Mammary epithelial cell (primary cell): ENCODE measurements around the gene ZNF331.
"Not testable (repeated sequence)": the region's sequence is repeated elsewhere in the genome, so short reads cannot be mapped to it uniquely, and the experiment has no call there.

ENCODE experiments used
- CTCF ChIP-seq, 2 donors: IDR thresholded peaks in 1 of 2; conservative IDR thresholded peaks in 1 of 2; 2 replicates each; pipeline ENCODE4 v1.5.1; 2011 to 2012; ENCODE audit warnings: inconsistent platforms in 2 of 2, low read length in 2 of 2, mild to moderate bottlenecking in 2 of 2, control low read depth in 1 of 2, low read depth in 1 of 2; ENCODE audit not compliant: insufficient read depth in 1 of 2; ENCODE audit errors: extremely low read depth in 1 of 2
- EZH2 ChIP-seq: IDR thresholded peaks from 2 replicates; pipeline ENCODE4 v1.6.1; 2012; ENCODE audit warnings: low read length, inconsistent platforms, borderline replicate concordance

DNA sequence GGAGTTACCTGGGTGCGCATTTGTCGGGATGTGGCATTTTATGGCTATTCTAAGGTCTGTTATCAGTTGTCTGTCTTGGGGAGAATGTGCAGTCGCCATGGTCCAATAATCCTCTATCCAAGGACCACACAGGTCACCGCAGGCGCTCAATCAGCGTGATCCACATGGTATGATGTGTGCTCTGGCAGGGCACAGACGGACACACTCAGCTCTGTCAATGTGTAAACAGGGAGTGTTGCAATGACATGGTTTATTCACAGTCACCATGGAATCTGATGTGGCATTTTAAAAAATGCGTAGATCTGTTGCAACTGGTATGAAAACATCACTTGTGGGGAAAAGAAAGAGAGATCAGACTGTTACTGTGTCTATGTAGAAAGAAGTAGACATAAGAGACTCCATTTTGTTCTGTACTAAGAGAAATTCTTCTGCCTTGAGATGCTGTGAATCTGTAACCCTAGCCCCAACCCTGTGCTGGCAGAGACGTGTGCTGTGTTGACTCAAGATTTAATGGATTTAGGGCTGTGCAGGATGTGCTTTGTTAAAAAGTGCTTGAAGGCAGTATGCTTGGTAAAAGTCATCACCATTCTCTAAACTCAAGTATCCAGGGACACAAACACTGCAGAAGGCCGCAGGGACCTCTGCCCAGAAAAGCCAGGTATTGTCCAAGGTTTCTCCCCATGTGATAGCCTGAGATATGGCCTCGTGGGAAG is 40.5 kb upstream of the ZNF331 start:
- TF ChIP-seq CTCF (conservative IDR thresholded peaks at IDR 0.05 in 1 of 2, IDR thresholded peaks at IDR 0.05 in 1 of 2; ENCODE audit: extremely low read depth in 1 of 2, insufficient read depth in 1 of 2, low read depth in 1 of 2, low read length in 2 of 2); EZH2: not testable (repeated sequence)
